ENCODE results near the gene PRKCZ.
A peak's percentile ranks its signal among the peaks of the same experiment; 100 is the strongest.

The PRKCZ gene

DNA sequence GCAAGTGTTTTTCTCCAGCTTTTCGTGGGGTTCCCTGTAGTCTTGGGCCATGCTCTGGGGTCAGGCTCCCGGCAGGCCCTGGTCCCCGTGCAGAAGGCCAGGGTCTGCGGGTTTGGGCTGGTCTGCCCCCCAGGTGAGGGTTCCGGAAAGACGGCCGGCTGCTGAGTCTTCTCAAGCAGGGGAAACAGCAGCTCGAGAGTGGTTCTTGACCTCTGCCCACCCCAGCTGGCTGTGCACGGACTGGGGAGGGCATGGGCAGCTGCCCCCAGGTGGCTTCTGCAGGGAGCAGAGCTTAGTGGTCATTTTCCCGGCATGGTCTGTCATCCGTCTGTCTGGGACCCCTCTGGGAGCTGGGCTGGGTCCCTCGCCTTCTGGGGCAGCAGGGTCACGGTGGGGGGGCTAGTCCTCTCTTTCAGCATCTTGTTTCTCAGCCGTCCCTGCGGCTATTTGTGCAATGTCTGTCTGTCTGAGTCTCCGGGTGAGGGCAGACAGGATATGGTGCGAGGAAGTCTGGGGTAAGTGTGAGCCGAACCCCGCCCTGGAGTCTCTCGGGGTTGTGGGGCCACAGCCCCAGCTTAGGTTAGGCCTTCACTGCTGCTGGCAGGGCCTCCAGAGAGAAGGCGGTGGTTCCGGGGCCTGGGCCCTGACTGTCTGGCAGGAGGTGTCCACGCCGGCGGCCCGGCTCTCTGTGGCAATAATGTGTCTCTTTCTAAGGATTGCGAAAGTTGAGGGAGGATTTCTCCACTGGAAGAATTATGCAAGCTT is 184.0 kb downstream of the PRKCZ start:
- peak; percentile 95 for DNase-seq

DNA sequence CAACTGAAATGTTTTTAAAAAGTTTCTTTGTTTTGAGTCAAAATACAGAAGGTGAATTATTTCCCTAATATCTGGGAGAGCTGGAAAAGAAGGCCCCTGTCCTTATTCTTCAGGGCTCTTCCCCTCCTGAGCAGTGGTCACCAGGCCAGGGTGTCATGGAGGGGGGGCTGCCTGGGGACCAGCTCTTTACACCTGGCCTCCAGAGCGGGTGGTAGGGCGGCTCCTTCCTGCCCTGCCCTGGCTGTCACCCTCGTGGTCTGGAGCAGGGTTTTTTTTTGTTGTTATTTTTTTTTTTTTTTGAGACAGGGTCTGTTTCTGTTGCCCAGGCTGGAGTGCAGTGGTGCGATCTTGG is 184.5 kb downstream of the PRKCZ start:
- DNase-seq, result no peak

Measured in suppressor macrophage treated with lipopolysaccharide for 4 hours (primary cell).